ENCODE results near the gene NLE1. TPM values are rescaled to one million over a fixed set of nuclear protein-coding genes. Genes with fewer than 3 reads are reported as not detected.

Gene NLE1
- total and polyA plus RNA-seq, 2 of the 8 experiments (the other 6 are each of a cell fraction or from before 2014, with no cell fraction given): 50.4 to 51.5 TPM

- Histone ChIP-seq H4K20me1 (replicated peaks in 1 of 2; ENCODE audit: control insufficient read depth in 1 of 2, insufficient read depth in 2 of 2, low read length in 2 of 2) (no peaks in the 10 kb centered on the region), H2AK5ac (ENCODE audit: low read depth, low read length) (no peak overlapping the region), H3K18ac (ENCODE audit: extremely low read depth, low read length) (peak overlapping the region; percentile 72), H3K23me2 (ENCODE audit: low read depth, low read length) (peaks cover 12% of the 10 kb centered on the region; the same call in 1 of the 2 replicates), H3K9me3 (ENCODE audit: insufficient read depth in 2 of 2, low read depth in 1 of 2, low read length in 1 of 2) (no peaks in the 10 kb centered on the region), H2BK12ac (ENCODE audit: low read depth, low read length) (peak overlapping the region; percentile 81; the same call in 1 of the 2 replicates), H4K8ac (ENCODE audit: extremely low read depth, insufficient read depth, low read length) (peak overlapping the region; percentile 85; the same call in 1 of the 2 replicates), H3K9ac (replicated peaks in 1 of 4; ENCODE audit: extremely low read depth in 1 of 4, low read depth in 3 of 4, low read length in 3 of 4) (peak overlapping the region; percentile 8 to 85 (median 53); a peak in 6 of 7 replicates), H2BK120ac (replicated peaks; ENCODE audit: low read depth, low read length) (no peak overlapping the region), H2BK15ac (ENCODE audit: low read length) (no peak overlapping the region; the same call in 1 of the 2 replicates), H3K36me3 (ENCODE audit: control insufficient read depth in 2 of 4, insufficient read depth in 4 of 4, low read length in 3 of 4) (no peaks in the 10 kb centered on the region), H4K91ac (replicated peaks; ENCODE audit: insufficient read length, low read length) (peak overlapping the region; percentile 55), H3K4me2 (ENCODE audit: insufficient read depth in 1 of 2, low read depth in 2 of 2, low read length in 2 of 2) (peak overlapping the region; percentile 74 to 86), H2BK20ac (ENCODE audit: low read length) (peak overlapping the region; percentile 76; the same call in 1 of the 2 replicates), H3K14ac (ENCODE audit: insufficient read length) (no peak overlapping the region), H3K23ac (ENCODE audit: insufficient read length) (no peak overlapping the region), H3K4me3 (ENCODE audit: extremely low read depth in 1 of 4, insufficient read depth in 2 of 4, low read depth in 3 of 4, low read length in 4 of 4) (peak overlapping the region; percentile 53 to 86 (median 76)), H3K27ac (ENCODE audit: low read depth, low read length) (peak overlapping the region; percentile 50; the same call in 1 of the 2 replicates), H3K56ac (replicated peaks; ENCODE audit: insufficient read length, low read depth, low read length) (no peak overlapping the region), H3K27me3 (replicated peaks in 1 of 4; ENCODE audit: control insufficient read depth in 3 of 4, extremely low read depth in 1 of 4, insufficient read depth in 3 of 4, low read length in 3 of 4) (no peaks in the 10 kb centered on the region), H2AFZ (ENCODE audit: low read length) (peak overlapping the region; percentile 66), H3K79me2 (ENCODE audit: control insufficient read depth in 1 of 2, insufficient read depth in 2 of 2, low read length in 2 of 2) (peaks cover 0 to 2% of the 10 kb centered on the region in 2 experiments; a peak in 1 of 4 replicates), H2BK5ac (ENCODE audit: low read depth, low read length) (peak overlapping the region; percentile 60; the same call in 1 of the 2 replicates), H4K5ac (ENCODE audit: insufficient read length, low read depth, low read length) (no peak overlapping the region), H3K4me1 (replicated peaks in 1 of 4; ENCODE audit: control insufficient read depth in 3 of 4, insufficient read depth in 4 of 4, low read length in 3 of 4) (peaks cover 6 to 23% (median 11%) of the 10 kb centered on the region in 4 experiments), H3K79me1 (ENCODE audit: low read depth, low read length) (no peaks in the 10 kb centered on the region; the same call in 1 of the 2 replicates), H3K4ac (replicated peaks; ENCODE audit: insufficient read length, low read depth, low read length) (no peak overlapping the region)
- ChIA-PET POLR2A (ENCODE audit: partially characterized antibody) (interaction anchor here (0.6 to 2.5 kb wide), 16 partner anchors 9 to 108 kb away, joined by 3 to 12 read pairs (median 3); partner anchors contain the start of genes FNDC8, LIG3, NLE1 and RFFL), CTCF (ENCODE audit: partially characterized antibody) (interaction anchor here (0.6 to 3.5 kb wide), 20 partner anchors 11 to 136 kb away, joined by 3 to 22 read pairs (median 6); partner anchors contain the start of genes RAD51D and RFFL)
- DNase-seq (ENCODE audit: low read depth in 1 of 2, low spot score in 2 of 2) (peak in 1 of 2 experiments; percentile 90), FAIRE-seq (no peak)
- WGBS, 2 experiments (ENCODE audit: extremely low coverage in 1 of 2, insufficient coverage in 1 of 2, insufficient read length in 1 of 2, insufficient replicate concordance in 2 of 2, low coverage in 1 of 2, low lambda C conversion rate in 2 of 2, missing lambda C conversion rate in 1 of 2): 0% methylated on average over 6 of the region's 80 CpGs; no CpG with 5 or more reads in 1 of the 2 experiments
- TF ChIP-seq RBBP5 (IDR thresholded peaks at IDR 0.05; ENCODE audit: borderline replicate concordance, low read depth, low read length): peak; percentile 65; the same call in 1 of the 2 replicates
- 0 out of 2 replicates have a peak, but pooled peaks have one; percentile 17 for TF ChIP-seq EGR1 (IDR thresholded peaks at IDR 0.05; ENCODE audit: borderline replicate concordance, low read depth, low read length)
- peak; percentile 9 for TF ChIP-seq KDM4A (IDR thresholded peaks at IDR 0.05; ENCODE audit: low read depth, low read length, severe bottlenecking)
- no peak for TF ChIP-seq SP1 (IDR thresholded peaks at IDR 0.05; ENCODE audit: low read depth, low read length)
- 0 out of 2 replicates have a peak, but pooled peaks have one; percentile 58 for TF ChIP-seq YY1 (IDR thresholded peaks at IDR 0.05; ENCODE audit: low read depth, low read length)
- no peak for TF ChIP-seq POLR2AphosphoS5 (IDR thresholded peaks at IDR 0.05; ENCODE audit: low read depth, low read length)
- TF ChIP-seq BACH1 (IDR thresholded peaks at IDR 0.05; ENCODE audit: low read length): no peak
- TF ChIP-seq POLR2A (IDR thresholded peaks at IDR 0.05; ENCODE audit: control extremely low read depth in 1 of 2, low read depth in 2 of 2, low read length in 2 of 2): peak in 1 of 2 experiments; percentile 17; a peak in 1 of 3 replicates
- no peak for TF ChIP-seq TCF12 (IDR thresholded peaks at IDR 0.05; ENCODE audit: low read depth, low read length)
- peak; percentile 39; the same call in 1 of the 2 replicates for TF ChIP-seq CREB1 (IDR thresholded peaks at IDR 0.05)
- peak; percentile 19 for TF ChIP-seq TAF7 (optimal IDR thresholded peaks at IDR 0.05; ENCODE audit: borderline replicate concordance, low read depth, low read length)
- no peak for TF ChIP-seq EZH2 (IDR thresholded peaks at IDR 0.05; ENCODE audit: low read depth, low read length, severe bottlenecking)
Measured at GRCh38 chr17:35088881-35089585, 53.1 kb downstream of the NLE1 start.
